EL (cell line): ENCODE data around the gene COX8A.
"Not testable (repeated sequence)": the region's sequence is repeated elsewhere in the genome, so short reads cannot be mapped to it uniquely, and the experiment has no call there.

ENCODE experiments used
- DNase-seq: peaks from one replicate; pipeline ENCODE4 v3.0.0-alpha.2; 2016

The COX8A gene

GRCh38 chr11:63974259-63975143 is at the start of gene COX8A:
TSS of gene COX8A (plus strand) at chr11:63974620. CDS start at chr11:63974681, 61 bp downstream.
- DNase-seq: peak; percentile 100

- no peak for DNase-seq
Observed at GRCh38 chr11:63929616-63930015, 44.8 kb upstream of the COX8A start.

GRCh38 chr11:63931045-63931444 is 43.4 kb upstream of the COX8A start:
- no peak for DNase-seq

GRCh38 chr11:63931876-63932275 is 42.5 kb upstream of the COX8A start:
- DNase-seq: no peak

GRCh38 chr11:63933459-63933858 is 41.0 kb upstream of the COX8A start:
- DNase-seq: peak; percentile 33

GRCh38 chr11:63937713-63938478 is 36.5 kb upstream of the COX8A start:
- DNase-seq: no peak

- peak; percentile 98 for DNase-seq
Observed at GRCh38 chr11:63938479-63939396, 35.7 kb upstream of the COX8A start, which contains the start of gene NAA40. TSS of gene NAA40 (plus strand) at chr11:63939002. CDS start at chr11:63939097, 95 bp downstream.

GRCh38 chr11:63939397-63939891 is 35.0 kb upstream of the COX8A start:
- no peak for DNase-seq

GRCh38 chr11:63940786-63941185 is 33.6 kb upstream of the COX8A start:
- no peak for DNase-seq

- DNase-seq: no peak
Observed at GRCh38 chr11:63941901-63942300, 32.5 kb upstream of the COX8A start.

GRCh38 chr11:63942803-63943202 is 31.6 kb upstream of the COX8A start:
- no peak for DNase-seq

GRCh38 chr11:63944987-63945386 is 29.4 kb upstream of the COX8A start:
- no peak for DNase-seq

GRCh38 chr11:63945477-63946163 is 28.8 kb upstream of the COX8A start:
- peak; percentile 72 for DNase-seq

GRCh38 chr11:63951779-63952536 is 22.5 kb upstream of the COX8A start:
- DNase-seq: no peak

GRCh38 chr11:63952570-63952969 is 21.9 kb upstream of the COX8A start:
- no peak for DNase-seq

GRCh38 chr11:63958008-63958407 is 16.4 kb upstream of the COX8A start:
- DNase-seq: no peak

GRCh38 chr11:63961608-63962412 is 12.6 kb upstream of the COX8A start:
- no peak for DNase-seq

GRCh38 chr11:63963895-63964294 is 10.5 kb upstream of the COX8A start:
- not testable (repeated sequence) for DNase-seq

- no peak for DNase-seq
Observed at GRCh38 chr11:63966444-63966843, 8.0 kb upstream of the COX8A start.

- DNase-seq: no peak
Observed at GRCh38 chr11:63969461-63969860, 5.0 kb upstream of the COX8A start.
